H9 (cell line): ENCODE data around the gene ZNF407. TPM values are rescaled to one million over a fixed set of nuclear protein-coding genes. Genes with fewer than 3 reads are reported as not detected.

ENCODE experiments used
- DNase-seq: peaks from one replicate; pipeline ENCODE4 v3.0.0-alpha.2; 2017
- H2AFZ ChIP-seq: one replicate; pipeline ENCODE4 v1.6.1; 2013; ENCODE audit warnings: mild to moderate bottlenecking, low read length, control low read depth, moderate library complexity
- H2AK5ac ChIP-seq: 2 replicates; pipeline ENCODE4 v1.6.1; 2013; ENCODE audit warnings: low read length, control low read depth, mixed read lengths; ENCODE audit not compliant: insufficient read length
- H2BK120ac ChIP-seq: one replicate; pipeline ENCODE4 v1.6.1; 2013; ENCODE audit warnings: low read depth, mild to moderate bottlenecking, low read length, control low read depth, inconsistent platforms; ENCODE audit not compliant: poor library complexity, severe bottlenecking
- H2BK12ac ChIP-seq: 2 replicates; pipeline ENCODE4 v1.6.1; 2013; ENCODE audit warnings: low read length, control low read depth, mixed read lengths, low read depth; ENCODE audit not compliant: insufficient read length
- H2BK15ac ChIP-seq: 2 replicates; pipeline ENCODE4 v1.6.1; 2013; ENCODE audit warnings: low read depth, low read length, control low read depth
- H2BK20ac ChIP-seq: one replicate; pipeline ENCODE4 v1.6.1; 2013; ENCODE audit warnings: low read depth, mild to moderate bottlenecking, low read length, control low read depth, inconsistent platforms; ENCODE audit not compliant: poor library complexity, severe bottlenecking
- H2BK5ac ChIP-seq: 2 replicates; pipeline ENCODE4 v1.6.1; 2013; ENCODE audit warnings: low read length, control low read depth, mixed read lengths; ENCODE audit not compliant: insufficient read length
- H3K14ac ChIP-seq: 2 replicates; pipeline ENCODE4 v1.6.1; 2013; ENCODE audit warnings: low read length, control low read depth; ENCODE audit not compliant: insufficient read depth
- H3K18ac ChIP-seq: 2 replicates; pipeline ENCODE4 v1.6.1; 2013; ENCODE audit warnings: low read depth, mild to moderate bottlenecking, mixed read lengths, low read length, control low read depth; ENCODE audit not compliant: insufficient read length
- H3K23ac ChIP-seq: 2 replicates; pipeline ENCODE4 v1.6.1; 2013; ENCODE audit warnings: low read length, control low read depth, mixed read lengths, low read depth; ENCODE audit not compliant: insufficient read length
- H3K23me2 ChIP-seq: 2 replicates; pipeline ENCODE4 v1.6.1; 2013; ENCODE audit warnings: low read depth, mild to moderate bottlenecking, mixed read lengths, low read length, control low read depth; ENCODE audit not compliant: insufficient read length, poor library complexity, severe bottlenecking
- H3K27ac ChIP-seq: 2 replicates; pipeline ENCODE4 v1.5.1; 2013; ENCODE audit warnings: low read length, control low read depth, mixed read lengths, low read depth; ENCODE audit not compliant: insufficient read length
- H3K27me3 ChIP-seq: 2 replicates; pipeline ENCODE4 v1.6.1; 2013; ENCODE audit warnings: low read length, control low read depth, inconsistent platforms; ENCODE audit not compliant: insufficient read depth
- H3K4ac ChIP-seq: 2 replicates; pipeline ENCODE4 v1.6.1; 2013; ENCODE audit warnings: low read depth, mild to moderate bottlenecking, control low read depth, inconsistent platforms, low read length, moderate library complexity
- H3K4me1 ChIP-seq: 2 replicates; pipeline ENCODE4 v1.6.1; 2013; ENCODE audit warnings: low read length, control low read depth, inconsistent platforms; ENCODE audit not compliant: insufficient read depth
- H3K4me2 ChIP-seq: 2 replicates; pipeline ENCODE4 v1.6.1; 2013; ENCODE audit warnings: low read length, control low read depth, mixed read lengths; ENCODE audit not compliant: insufficient read length, insufficient read depth
- H3K56ac ChIP-seq: 2 replicates; pipeline ENCODE4 v1.6.1; 2013; ENCODE audit warnings: low read depth, mild to moderate bottlenecking, mixed read lengths, low read length, control low read depth; ENCODE audit not compliant: insufficient read length
- H3K79me1 ChIP-seq: 2 replicates; pipeline ENCODE4 v1.6.1; 2013; ENCODE audit warnings: low read depth, mild to moderate bottlenecking, moderate library complexity, low read length, control low read depth, inconsistent platforms; ENCODE audit not compliant: insufficient read depth, poor library complexity, severe bottlenecking
- H3K79me2 ChIP-seq: 2 replicates; pipeline ENCODE4 v1.6.1; 2013; ENCODE audit warnings: low read length, control low read depth, inconsistent platforms; ENCODE audit not compliant: insufficient read depth
- H3K9ac ChIP-seq: 2 replicates; pipeline ENCODE4 v1.6.1; 2013; ENCODE audit warnings: low read length, control low read depth, mixed read lengths; ENCODE audit not compliant: insufficient read length; ENCODE audit errors: extremely low read depth
- H3K9me3 ChIP-seq: one replicate; pipeline ENCODE4 v1.6.1; 2013; ENCODE audit warnings: low read depth, low read length, inconsistent platforms; ENCODE audit not compliant: control insufficient read depth
- H3T11ph ChIP-seq: one replicate; pipeline ENCODE4 v1.6.1; 2013; ENCODE audit warnings: mild to moderate bottlenecking, low read length, control low read depth, inconsistent platforms
- H4K20me1 ChIP-seq: one replicate; pipeline ENCODE4 v1.6.1; 2013; ENCODE audit not compliant: control insufficient read depth, insufficient read length, insufficient read depth
- H4K5ac ChIP-seq: 2 replicates; pipeline ENCODE4 v1.6.1; 2013; ENCODE audit warnings: low read depth, mild to moderate bottlenecking, mixed read lengths, low read length, control low read depth; ENCODE audit not compliant: insufficient read length
- H4K8ac ChIP-seq: replicated peaks from 2 replicates; pipeline ENCODE4 v1.6.1; 2013; ENCODE audit warnings: low read length, control low read depth, mixed read lengths, low read depth; ENCODE audit not compliant: insufficient read length
- H4K91ac ChIP-seq: 2 replicates; pipeline ENCODE4 v1.6.1; 2013; ENCODE audit warnings: low read depth, mild to moderate bottlenecking, moderate library complexity, mixed read lengths, low read length, control low read depth; ENCODE audit not compliant: insufficient read length
- H3K27ac Mint-ChIP-seq, 3 experiments: 2 replicates in 2 of 3; 3 replicates in 1 of 3; pipeline ENCODE4 v1.8.0; 2020 to 2021; ENCODE audit warnings: mixed read lengths in 3 of 3, mild to moderate bottlenecking in 1 of 3, moderate library complexity in 1 of 3
- H3K27me3 Mint-ChIP-seq: 2 replicates; pipeline ENCODE4 v1.8.0; 2021; ENCODE audit warnings: low read depth, mild to moderate bottlenecking, moderate library complexity, mixed read lengths
- H3K36me3 Mint-ChIP-seq, 3 experiments: 2 replicates in 2 of 3; 3 replicates in 1 of 3; pipeline ENCODE4 v1.8.0; 2020 to 2021; ENCODE audit warnings: low read depth in 3 of 3, mixed read lengths in 3 of 3; ENCODE audit not compliant: insufficient read depth in 1 of 3
- H3K4me1 Mint-ChIP-seq, 2 experiments: 2 replicates each; pipeline ENCODE4 v1.8.0; 2020; ENCODE audit warnings: mixed read lengths in 2 of 2
- H3K4me3 Mint-ChIP-seq, 2 experiments: 2 replicates in 1 of 2; 3 replicates in 1 of 2; pipeline ENCODE4 v1.8.0; 2020 to 2021; ENCODE audit warnings: mild to moderate bottlenecking in 2 of 2, mixed read lengths in 2 of 2, moderate library complexity in 1 of 2
- H3K9me3 Mint-ChIP-seq, 2 experiments: 2 replicates in 1 of 2; 3 replicates in 1 of 2; pipeline ENCODE4 v1.8.0; 2020; ENCODE audit warnings: mild to moderate bottlenecking in 2 of 2, mixed read lengths in 2 of 2, moderate library complexity in 1 of 2
- WGBS: extraction: QIAGEN DNeasy Blood & Tissue Kit; methylation state at CpG from one replicate; pipeline ENCODE4 v1.1.7; 2013; ENCODE audit warnings: missing lambda C conversion rate, low lambda C conversion rate, mixed read lengths; ENCODE audit not compliant: insufficient read length; ENCODE audit errors: extremely low coverage; 5-methylcytosine and 5-hydroxymethylcytosine counted together
- total RNA-seq: library from RNA; stranded (reverse); gene quantifications from 2 replicates; pipeline ENCODE4 v1.2.1, GENCODE V29; 2021
- TF ChIP-seq, protein P1 (sequence below): fragments of 200-600 bp; sonication (generic); conservative IDR thresholded peaks from 3 replicates; pipeline ENCODE4 v1.8.0; 2021; ENCODE audit warnings: antibody characterized with exemption, mild to moderate bottlenecking

The ZNF407 gene
- total RNA-seq, 1 experiment from 2014 or later: 8.7 TPM

DNA sequence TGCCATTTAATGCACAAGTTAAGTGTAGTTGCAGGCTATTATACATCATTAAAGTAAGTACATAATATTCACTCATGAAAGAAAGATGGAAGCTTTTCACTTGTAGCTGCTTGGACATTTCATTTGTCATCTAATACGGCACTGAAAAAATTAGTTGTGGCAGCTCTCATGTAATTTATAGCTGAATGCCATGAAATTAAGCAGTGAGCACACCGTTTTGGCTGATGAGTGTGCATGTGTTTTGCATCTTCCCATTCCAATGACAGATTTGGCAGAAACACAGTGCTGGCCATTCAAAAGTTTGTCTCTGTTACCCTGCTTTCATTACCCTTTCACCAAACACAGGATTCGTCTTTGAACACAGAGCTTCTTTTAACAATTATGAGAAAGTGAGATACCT is 437.3 kb downstream of the ZNF407 start:
- H3K27me3 Mint-ChIP-seq: no peaks in the 10 kb centered on the region
- H3K4me3 Mint-ChIP-seq: no peak overlapping the region
- Histone ChIP-seq H3K9ac (no peak overlapping the region), H3K79me1 (no peaks in the 10 kb centered on the region), H2BK5ac (no peak overlapping the region), H3K27ac (no peak overlapping the region), H4K20me1 (no peaks in the 10 kb centered on the region), H2BK15ac (no peak overlapping the region), H2BK20ac (no peak overlapping the region), H3K18ac (no peak overlapping the region), H2AK5ac (no peak overlapping the region), H3K27me3 (no peaks in the 10 kb centered on the region), H3T11ph (no peak overlapping the region), H3K23me2 (no peaks in the 10 kb centered on the region), H2BK120ac (no peak overlapping the region), H3K4me2 (no peak overlapping the region), H2BK12ac (no peak overlapping the region), H4K91ac (no peak overlapping the region), H4K8ac (no peak overlapping the region), H2AFZ (no peak overlapping the region), H3K14ac (no peak overlapping the region), H3K79me2 (no peaks in the 10 kb centered on the region), H4K5ac (no peak overlapping the region), H3K9me3 (no peaks in the 10 kb centered on the region), H3K56ac (no peak overlapping the region), H3K4me1 (peaks cover 2% of the 10 kb centered on the region; the same call in 1 of the 2 replicates), H3K4ac (no peak overlapping the region), H3K23ac (no peak overlapping the region)
- no peak for DNase-seq
- TF ChIP-seq, protein P1, sequence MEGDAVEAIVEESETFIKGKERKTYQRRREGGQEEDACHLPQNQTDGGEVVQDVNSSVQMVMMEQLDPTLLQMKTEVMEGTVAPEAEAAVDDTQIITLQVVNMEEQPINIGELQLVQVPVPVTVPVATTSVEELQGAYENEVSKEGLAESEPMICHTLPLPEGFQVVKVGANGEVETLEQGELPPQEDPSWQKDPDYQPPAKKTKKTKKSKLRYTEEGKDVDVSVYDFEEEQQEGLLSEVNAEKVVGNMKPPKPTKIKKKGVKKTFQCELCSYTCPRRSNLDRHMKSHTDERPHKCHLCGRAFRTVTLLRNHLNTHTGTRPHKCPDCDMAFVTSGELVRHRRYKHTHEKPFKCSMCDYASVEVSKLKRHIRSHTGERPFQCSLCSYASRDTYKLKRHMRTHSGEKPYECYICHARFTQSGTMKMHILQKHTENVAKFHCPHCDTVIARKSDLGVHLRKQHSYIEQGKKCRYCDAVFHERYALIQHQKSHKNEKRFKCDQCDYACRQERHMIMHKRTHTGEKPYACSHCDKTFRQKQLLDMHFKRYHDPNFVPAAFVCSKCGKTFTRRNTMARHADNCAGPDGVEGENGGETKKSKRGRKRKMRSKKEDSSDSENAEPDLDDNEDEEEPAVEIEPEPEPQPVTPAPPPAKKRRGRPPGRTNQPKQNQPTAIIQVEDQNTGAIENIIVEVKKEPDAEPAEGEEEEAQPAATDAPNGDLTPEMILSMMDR: no peak
- no peaks in the 10 kb centered on the region for H3K36me3 Mint-ChIP-seq
- no peak overlapping the region for H3K27ac Mint-ChIP-seq
- H3K4me1 Mint-ChIP-seq: peaks cover 4 to 7% of the 10 kb centered on the region in 2 experiments
- no peaks in the 10 kb centered on the region for H3K9me3 Mint-ChIP-seq
- WGBS: no CpG with 5 or more reads among the region's 3 CpGs
